OCI-LY3 (cell line): ENCODE data around the gene CCR7.
"Not testable (repeated sequence)": the region's sequence is repeated elsewhere in the genome, so short reads cannot be mapped to it uniquely, and the experiment has no call there.

Source experiments
- H2AFZ ChIP-seq: fragments of 200-600, 300-600 bp; shearing (Covaris generic); 2 replicates; pipeline ENCODE4 v1.6.0; 2014; ENCODE audit warnings: antibody characterized with exemption, low read depth, low read length
- H3K27ac ChIP-seq: fragments of 200-600, 300-600 bp; sonication (generic); 2 replicates; pipeline ENCODE4 v1.5.1; 2014; ENCODE audit warnings: mild to moderate bottlenecking, low read length, moderate library complexity, mixed read lengths
- H3K27me3 ChIP-seq: fragments of 200-600, 300-600 bp; sonication (generic); 2 replicates; pipeline ENCODE4 v1.6.1; 2014; ENCODE audit warnings: low read depth, low read length, mixed read lengths
- H3K36me3 ChIP-seq: fragments of 200-600, 300-600 bp; sonication (generic); replicated peaks from 2 replicates; pipeline ENCODE3; 2014; ENCODE audit warnings: low read depth, low read length, mixed read lengths
- H3K4me1 ChIP-seq: fragments of 300-600, 200-600 bp; sonication (generic); 2 replicates; pipeline ENCODE4 v1.6.1; 2014; ENCODE audit warnings: low read length, mixed read lengths
- H3K4me2 ChIP-seq: fragments of 200-600, 300-600 bp; sonication (generic); 2 replicates; pipeline ENCODE4 v1.6.1; 2014; ENCODE audit warnings: low read length, mixed read lengths
- H3K4me3 ChIP-seq: fragments of 300-600, 200-600 bp; sonication (generic); 2 replicates; pipeline ENCODE4 v1.5.1; 2014; ENCODE audit warnings: antibody characterized with exemption, mild to moderate bottlenecking, low read length, moderate library complexity
- H3K79me2 ChIP-seq: fragments of 300-600, 200-600 bp; shearing (Covaris generic); 2 replicates; pipeline ENCODE4 v1.6.1; 2014; ENCODE audit warnings: mild to moderate bottlenecking, low read length, mixed read lengths
- H3K9ac ChIP-seq: fragments of 300-600, 200-600 bp; shearing (Covaris generic); 2 replicates; pipeline ENCODE4 v1.6.0; 2014; ENCODE audit warnings: mild to moderate bottlenecking, low read length, moderate library complexity
- H3K9me3 ChIP-seq: fragments of 200-600, 300-600 bp; shearing (Covaris generic); 2 replicates; pipeline ENCODE4 v1.6.1; 2014; ENCODE audit warnings: low read length, mixed read lengths; ENCODE audit not compliant: insufficient read depth
- H4K20me1 ChIP-seq: fragments of 200-600, 300-600 bp; sonication (generic); 2 replicates; pipeline ENCODE4 v1.6.1; 2016; ENCODE audit warnings: low read length, mixed read lengths; ENCODE audit not compliant: insufficient read depth
- CTCF ChIP-seq: fragments of 200-600, 300-600 bp; sonication (generic); IDR thresholded peaks from 2 replicates; pipeline ENCODE4 v1.5.1; 2014; ENCODE audit warnings: antibody characterized with exemption, low read length, low read depth
- EZH2phosphoT487 ChIP-seq: fragments of 200-600 bp; shearing (Covaris generic); IDR thresholded peaks from 2 replicates; pipeline ENCODE4 v1.6.1; 2018; ENCODE audit warnings: antibody characterized with exemption, mixed run types, low read depth

The CCR7 gene

DNA sequence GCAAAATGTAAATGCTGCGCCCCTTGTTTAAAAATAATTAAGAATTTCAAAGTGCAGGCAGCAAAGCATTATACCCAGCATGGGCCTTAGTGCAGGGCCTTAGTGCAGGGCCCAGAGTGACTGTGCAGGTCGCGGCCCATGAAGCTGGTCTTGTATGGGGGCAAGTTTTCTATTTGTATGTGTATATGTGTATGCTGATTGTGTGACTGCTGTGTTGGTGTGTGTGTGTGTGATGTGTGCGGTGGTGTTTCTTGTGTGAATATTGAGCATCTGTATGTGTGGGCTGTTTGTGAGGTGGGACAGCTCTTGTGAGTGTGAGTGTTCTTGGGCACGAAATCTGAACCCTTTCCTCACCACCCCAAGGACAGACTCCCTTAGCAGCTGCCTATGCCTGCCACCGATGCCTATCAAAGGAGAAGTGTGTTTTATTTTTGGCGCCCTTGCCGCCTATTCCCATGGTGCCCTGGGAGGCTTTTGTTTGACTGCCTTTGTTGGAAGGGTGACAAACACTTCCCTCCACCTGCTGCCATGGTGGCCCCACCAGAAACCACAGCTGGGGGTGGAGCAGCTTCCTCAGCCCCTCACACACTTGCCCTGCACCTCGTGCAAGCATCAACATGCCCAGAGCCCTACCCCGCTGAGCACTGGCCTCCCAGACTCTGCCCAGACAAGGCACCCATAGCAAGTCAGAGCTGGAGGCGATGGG is 18.0 kb downstream of the CCR7 start:
- TF ChIP-seq EZH2phosphoT487 (no peak), CTCF (no peak)
- H2AFZ ChIP-seq: no peak overlapping the region
- no peaks in the 10 kb centered on the region for H3K27me3 ChIP-seq
- H3K4me3 ChIP-seq: no peak overlapping the region
- no peaks in the 10 kb centered on the region for H3K9me3 ChIP-seq
- peak overlapping the region; percentile 9; the same call in 1 of the 2 replicates for H3K27ac ChIP-seq
- H4K20me1 ChIP-seq: peaks cover 2% of the 10 kb centered on the region; the same call in 1 of the 2 replicates
- peaks cover 73% of the 10 kb centered on the region for H3K4me1 ChIP-seq
- H3K36me3 ChIP-seq: no peaks in the 10 kb centered on the region
- H3K79me2 ChIP-seq: no peaks in the 10 kb centered on the region
- peak overlapping the region; percentile 9; the same call in 1 of the 2 replicates for H3K9ac ChIP-seq
- no peak overlapping the region; the same call in 1 of the 2 replicates for H3K4me2 ChIP-seq

DNA sequence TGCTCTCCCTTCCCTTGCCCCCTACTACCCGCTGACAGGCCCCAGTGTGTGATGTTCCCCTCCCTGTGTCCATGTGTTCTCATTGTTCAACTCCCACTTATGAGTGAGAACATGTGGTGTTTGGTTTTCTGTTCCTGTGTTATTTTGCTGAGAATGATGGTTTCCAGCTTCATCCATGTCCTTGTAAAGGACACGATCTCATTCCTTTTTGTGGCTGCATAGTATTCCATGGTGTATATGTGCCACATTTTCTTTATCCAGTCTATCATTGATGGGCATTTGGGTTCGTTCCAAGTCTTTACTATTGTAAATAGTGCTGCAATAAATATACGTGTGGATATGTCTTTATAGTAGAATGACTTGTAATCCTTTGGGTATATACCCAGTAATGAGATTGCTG is 18.8 kb downstream of the CCR7 start:
- H3K9ac ChIP-seq, H3K27ac ChIP-seq, H3K4me3 ChIP-seq, H2AFZ ChIP-seq, H3K9me3 ChIP-seq, H3K79me2 ChIP-seq, H3K36me3 ChIP-seq, H3K27me3 ChIP-seq, H3K4me2 ChIP-seq, H4K20me1 ChIP-seq: not testable (repeated sequence)
- H3K4me1 ChIP-seq: peaks cover 74% of the 10 kb centered on the region

DNA sequence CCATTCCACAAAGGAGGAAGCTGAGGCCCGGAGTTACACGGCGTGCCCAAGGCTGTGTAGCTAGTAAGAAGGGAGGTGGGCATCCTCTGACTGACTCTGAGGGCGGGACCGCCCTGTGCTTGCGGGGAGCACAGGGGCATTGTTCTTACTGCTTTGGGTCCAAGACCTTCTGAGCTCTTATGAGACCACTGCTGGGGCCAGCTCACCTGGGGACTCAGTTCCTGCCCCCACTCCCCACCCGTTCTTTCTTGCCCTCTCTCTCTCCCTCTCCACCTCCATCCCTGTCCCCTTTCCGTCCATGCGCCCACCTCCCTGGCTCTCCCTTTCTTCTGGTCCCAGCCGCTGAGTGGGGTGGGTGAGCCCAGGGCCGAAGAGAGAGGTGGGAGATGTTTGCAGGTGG is 19.6 kb downstream of the CCR7 start:
- Histone ChIP-seq H2AFZ (no peak overlapping the region), H4K20me1 (no peaks in the 10 kb centered on the region), H3K36me3 (no peaks in the 10 kb centered on the region), H3K9ac (no peak overlapping the region), H3K27ac (no peak overlapping the region), H3K79me2 (peaks cover 6% of the 10 kb centered on the region; the same call in 1 of the 2 replicates), H3K4me1 (peaks cover 74% of the 10 kb centered on the region), H3K4me3 (no peak overlapping the region), H3K9me3 (no peaks in the 10 kb centered on the region), H3K27me3 (no peaks in the 10 kb centered on the region), H3K4me2 (no peak overlapping the region)
- TF ChIP-seq CTCF: no peak
- TF ChIP-seq EZH2phosphoT487: no peak

GRCh38 chr17:40542558-40543411 is 22.5 kb downstream of the CCR7 start:
- H3K4me2 ChIP-seq: peak overlapping the region; percentile 89
- H3K36me3 ChIP-seq: no peaks in the 10 kb centered on the region
- peaks cover 55% of the 10 kb centered on the region for H3K4me1 ChIP-seq
- peak overlapping the region; percentile 85 for H3K9ac ChIP-seq
- no peaks in the 10 kb centered on the region for H3K27me3 ChIP-seq
- H3K27ac ChIP-seq: peak overlapping the region; percentile 95
- TF ChIP-seq EZH2phosphoT487 (no peak), CTCF (no peak)
- H3K4me3 ChIP-seq: peak overlapping the region; percentile 68
- no peaks in the 10 kb centered on the region for H3K9me3 ChIP-seq
- H2AFZ ChIP-seq: 0 out of 2 replicates have a peak overlapping the region, but pooled peaks have one; percentile 2
- peaks cover 6% of the 10 kb centered on the region; the same call in 1 of the 2 replicates for H3K79me2 ChIP-seq
- no peaks in the 10 kb centered on the region for H4K20me1 ChIP-seq
